ENCODE measurements around the gene TXK. TPM values are rescaled to one million over a fixed set of nuclear protein-coding genes. Genes with fewer than 3 reads are reported as not detected.
A peak's percentile ranks its signal among the peaks of the same experiment; 100 is the strongest.

Gene TXK
- total RNA-seq, 1 experiment from 2014 or later: 2.6 TPM

DNA sequence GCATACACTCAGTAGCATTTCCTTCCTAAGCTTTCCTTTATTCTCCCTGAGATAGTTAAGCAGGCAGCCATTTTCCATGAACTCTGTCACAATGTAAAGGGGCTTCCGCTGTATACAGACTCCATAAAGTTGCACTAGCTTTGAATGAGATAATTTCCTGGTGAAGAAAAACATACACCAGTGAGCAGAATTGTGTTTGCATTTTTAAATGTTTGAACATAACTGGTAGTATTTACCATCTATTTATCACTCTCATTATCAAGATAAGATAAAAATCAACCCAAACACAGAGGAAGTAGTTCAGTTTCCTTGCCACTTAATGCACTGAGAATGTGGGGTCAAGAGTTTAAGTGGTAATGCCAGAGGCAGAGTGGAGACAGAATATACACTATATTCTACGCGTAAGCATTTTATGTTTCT, 54.1 kb downstream of the TXK start:
- peaks cover 58% of the 10 kb centered on the region for H3K4me1 ChIP-seq (replicated peaks; ENCODE audit: insufficient read depth)
- no peaks in the 10 kb centered on the region for H3K79me2 ChIP-seq (ENCODE audit: low read depth)
- H3K27ac ChIP-seq: peak overlapping the region; percentile 86
- peaks cover 32% of the 10 kb centered on the region for H3F3A ChIP-seq (ENCODE audit: insufficient read depth, low read depth)
- intact Hi-C loops (cut with micrococcal nuclease; ENCODE audit: unreplicated experiment): loop anchor here (1.0 to 10.0 kb wide), 3 partner anchors 48 to 375 kb away; partner anchors contain the start of gene NFXL1
- H3K9me2 ChIP-seq (ENCODE audit: insufficient read depth): no peaks in the 10 kb centered on the region
- H3K27me3 ChIP-seq (ENCODE audit: insufficient read depth, low read depth): no peaks in the 10 kb centered on the region
- ChIA-PET CTCF (no interaction called here), POLR2A (ENCODE audit: unreplicated experiment) (interaction anchor here (0.5 kb wide), 1 partner anchor 306 kb away, joined by 7 read pairs; no protein-coding TSS in a partner anchor)
- no peaks in the 10 kb centered on the region for H4K20me1 ChIP-seq (ENCODE audit: insufficient read depth)
- TSS peak; percentile 57 for BruUV-seq (replicated peaks)
- peak; percentile 23 to 96 for DNase-seq
- peak overlapping the region; percentile 56; the same call in 1 of the 2 replicates for H2AFZ ChIP-seq
- TF ChIP-seq, protein P1, sequence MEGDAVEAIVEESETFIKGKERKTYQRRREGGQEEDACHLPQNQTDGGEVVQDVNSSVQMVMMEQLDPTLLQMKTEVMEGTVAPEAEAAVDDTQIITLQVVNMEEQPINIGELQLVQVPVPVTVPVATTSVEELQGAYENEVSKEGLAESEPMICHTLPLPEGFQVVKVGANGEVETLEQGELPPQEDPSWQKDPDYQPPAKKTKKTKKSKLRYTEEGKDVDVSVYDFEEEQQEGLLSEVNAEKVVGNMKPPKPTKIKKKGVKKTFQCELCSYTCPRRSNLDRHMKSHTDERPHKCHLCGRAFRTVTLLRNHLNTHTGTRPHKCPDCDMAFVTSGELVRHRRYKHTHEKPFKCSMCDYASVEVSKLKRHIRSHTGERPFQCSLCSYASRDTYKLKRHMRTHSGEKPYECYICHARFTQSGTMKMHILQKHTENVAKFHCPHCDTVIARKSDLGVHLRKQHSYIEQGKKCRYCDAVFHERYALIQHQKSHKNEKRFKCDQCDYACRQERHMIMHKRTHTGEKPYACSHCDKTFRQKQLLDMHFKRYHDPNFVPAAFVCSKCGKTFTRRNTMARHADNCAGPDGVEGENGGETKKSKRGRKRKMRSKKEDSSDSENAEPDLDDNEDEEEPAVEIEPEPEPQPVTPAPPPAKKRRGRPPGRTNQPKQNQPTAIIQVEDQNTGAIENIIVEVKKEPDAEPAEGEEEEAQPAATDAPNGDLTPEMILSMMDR (conservative IDR thresholded peaks at IDR 0.05): no peak
- TF ChIP-seq EZH2 (IDR thresholded peaks at IDR 0.05; ENCODE audit: low read depth): no peak
- H3K4me2 ChIP-seq: peak overlapping the region; percentile 73
- peak overlapping the region; percentile 43; the same call in 1 of the 2 replicates for H3K4me3 ChIP-seq
- H3K36me3 ChIP-seq (ENCODE audit: low read depth): peaks cover 9% of the 10 kb centered on the region
- H3K9me3 ChIP-seq (ENCODE audit: insufficient read depth, low read depth): peaks cover 32% of the 10 kb centered on the region

DNA sequence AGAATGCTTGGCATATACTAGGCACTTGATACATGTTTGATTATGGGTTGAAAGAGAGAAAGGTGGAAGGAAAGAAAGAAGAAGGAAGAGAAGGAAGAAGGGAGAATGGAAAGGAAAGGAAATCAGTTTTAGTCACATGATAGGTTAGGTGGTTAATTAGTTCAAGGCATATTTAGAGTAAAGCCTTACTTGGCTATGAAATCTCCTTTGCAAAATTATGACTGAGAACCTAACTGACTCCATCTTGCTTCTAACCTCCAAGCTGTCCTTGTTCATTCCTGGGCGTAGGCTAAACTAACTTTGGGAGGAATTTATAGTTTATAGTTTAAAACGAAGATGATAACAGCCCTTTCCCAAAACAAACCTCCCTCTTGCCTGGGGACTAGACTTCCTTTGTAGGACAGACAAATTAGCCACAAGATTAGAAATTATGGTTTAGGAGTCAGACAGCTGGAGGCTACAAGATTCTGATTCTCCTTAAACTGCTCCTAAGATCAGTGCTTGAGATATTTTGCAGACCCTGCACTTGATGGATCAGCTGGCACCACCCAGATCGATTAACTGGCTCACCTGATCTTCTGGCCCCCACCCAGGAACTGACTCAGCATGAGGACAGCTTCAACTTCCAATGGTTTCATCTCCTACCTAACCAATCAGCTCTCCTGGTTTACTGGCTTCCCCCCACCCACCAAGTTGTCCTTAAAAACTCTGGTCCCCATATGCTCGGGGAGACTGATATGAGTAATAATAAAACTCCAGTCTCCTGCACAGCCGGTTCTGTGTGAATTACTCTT, 55.0 kb downstream of the TXK start:
- ChIA-PET POLR2A (ENCODE audit: unreplicated experiment) (interaction anchor here (0.5 kb wide), 1 partner anchor 307 kb away, joined by 7 read pairs; no protein-coding TSS in a partner anchor), CTCF (no interaction called here)
- peak overlapping the region; percentile 56 for H2AFZ ChIP-seq

DNA sequence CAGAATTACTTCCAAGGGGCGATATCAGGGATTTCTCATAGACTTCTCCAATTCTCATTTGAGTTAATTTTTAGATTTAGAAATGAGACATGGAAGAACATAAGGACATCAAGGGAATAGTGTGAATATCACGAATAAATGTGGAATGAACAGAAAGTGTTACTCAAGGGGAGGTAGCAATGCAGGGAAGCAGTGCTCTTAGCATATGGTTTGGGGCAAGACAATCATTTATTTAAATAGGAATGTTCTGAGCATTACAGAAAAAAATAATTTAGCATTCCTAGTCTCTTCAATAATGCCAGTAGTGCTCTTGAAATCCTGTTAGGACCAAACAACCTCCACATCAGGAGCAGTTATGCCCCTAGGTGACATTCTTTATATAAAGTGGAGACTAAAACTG, 55.6 kb downstream of the TXK start:
- DNase-seq: no peak
- Histone ChIP-seq H3K9me3 (ENCODE audit: insufficient read depth, low read depth) (peaks cover 21% of the 10 kb centered on the region), H3K4me3 (peak overlapping the region; percentile 43; the same call in 1 of the 2 replicates), H4K20me1 (ENCODE audit: insufficient read depth) (no peaks in the 10 kb centered on the region), H3F3A (ENCODE audit: insufficient read depth, low read depth) (peaks cover 32% of the 10 kb centered on the region), H3K4me2 (peak overlapping the region; percentile 73), H2AFZ (peak overlapping the region; percentile 56; the same call in 1 of the 2 replicates), H3K4me1 (replicated peaks; ENCODE audit: insufficient read depth) (peaks cover 73% of the 10 kb centered on the region), H3K27ac (peak overlapping the region; percentile 86), H3K27me3 (ENCODE audit: insufficient read depth, low read depth) (no peaks in the 10 kb centered on the region), H3K9me2 (ENCODE audit: insufficient read depth) (no peaks in the 10 kb centered on the region), H3K79me2 (ENCODE audit: low read depth) (no peaks in the 10 kb centered on the region), H3K36me3 (ENCODE audit: low read depth) (peaks cover 9% of the 10 kb centered on the region)
- ChIA-PET POLR2A (ENCODE audit: unreplicated experiment) (no interaction called here), CTCF (no interaction called here)
- no peak for TF ChIP-seq EZH2 (IDR thresholded peaks at IDR 0.05; ENCODE audit: low read depth)
- TF ChIP-seq, protein P1 (conservative IDR thresholded peaks at IDR 0.05): no peak
- intact Hi-C loops (cut with micrococcal nuclease; ENCODE audit: unreplicated experiment): no loop called here
- BruUV-seq (replicated peaks): no TSS peak

More for the DNA sequence above, 55.0 kb downstream of the TXK start:
- TSS peak; percentile 55 for BruUV-seq (replicated peaks)
- Histone ChIP-seq H4K20me1 (ENCODE audit: insufficient read depth) (no peaks in the 10 kb centered on the region), H3K9me2 (ENCODE audit: insufficient read depth) (no peaks in the 10 kb centered on the region), H3K79me2 (ENCODE audit: low read depth) (no peaks in the 10 kb centered on the region), H3K4me1 (replicated peaks; ENCODE audit: insufficient read depth) (peaks cover 68% of the 10 kb centered on the region), H3K36me3 (ENCODE audit: low read depth) (peaks cover 9% of the 10 kb centered on the region), H3K27ac (peak overlapping the region; percentile 86), H3K4me2 (peak overlapping the region; percentile 73), H3K27me3 (ENCODE audit: insufficient read depth, low read depth) (no peaks in the 10 kb centered on the region), H3F3A (ENCODE audit: insufficient read depth, low read depth) (peaks cover 32% of the 10 kb centered on the region), H3K4me3 (peak overlapping the region; percentile 43; the same call in 1 of the 2 replicates), H3K9me3 (ENCODE audit: insufficient read depth, low read depth) (peaks cover 23% of the 10 kb centered on the region)
- TF ChIP-seq EZH2 (IDR thresholded peaks at IDR 0.05; ENCODE audit: low read depth): no peak
- TF ChIP-seq, protein P1 (conservative IDR thresholded peaks at IDR 0.05): no peak
- intact Hi-C loops (cut with micrococcal nuclease; ENCODE audit: unreplicated experiment): no loop called here
- no peak for DNase-seq
